Measurements from ENCODE around the gene RPP25. TPM values are rescaled to one million over a fixed set of nuclear protein-coding genes. Genes with fewer than 3 reads are reported as not detected.

The RPP25 gene, protein sequence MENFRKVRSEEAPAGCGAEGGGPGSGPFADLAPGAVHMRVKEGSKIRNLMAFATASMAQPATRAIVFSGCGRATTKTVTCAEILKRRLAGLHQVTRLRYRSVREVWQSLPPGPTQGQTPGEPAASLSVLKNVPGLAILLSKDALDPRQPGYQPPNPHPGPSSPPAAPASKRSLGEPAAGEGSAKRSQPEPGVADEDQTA
- 1 to 10 TPM; 3.5 to 7.8 (median 6.1) TPM for total RNA-seq

DNA sequence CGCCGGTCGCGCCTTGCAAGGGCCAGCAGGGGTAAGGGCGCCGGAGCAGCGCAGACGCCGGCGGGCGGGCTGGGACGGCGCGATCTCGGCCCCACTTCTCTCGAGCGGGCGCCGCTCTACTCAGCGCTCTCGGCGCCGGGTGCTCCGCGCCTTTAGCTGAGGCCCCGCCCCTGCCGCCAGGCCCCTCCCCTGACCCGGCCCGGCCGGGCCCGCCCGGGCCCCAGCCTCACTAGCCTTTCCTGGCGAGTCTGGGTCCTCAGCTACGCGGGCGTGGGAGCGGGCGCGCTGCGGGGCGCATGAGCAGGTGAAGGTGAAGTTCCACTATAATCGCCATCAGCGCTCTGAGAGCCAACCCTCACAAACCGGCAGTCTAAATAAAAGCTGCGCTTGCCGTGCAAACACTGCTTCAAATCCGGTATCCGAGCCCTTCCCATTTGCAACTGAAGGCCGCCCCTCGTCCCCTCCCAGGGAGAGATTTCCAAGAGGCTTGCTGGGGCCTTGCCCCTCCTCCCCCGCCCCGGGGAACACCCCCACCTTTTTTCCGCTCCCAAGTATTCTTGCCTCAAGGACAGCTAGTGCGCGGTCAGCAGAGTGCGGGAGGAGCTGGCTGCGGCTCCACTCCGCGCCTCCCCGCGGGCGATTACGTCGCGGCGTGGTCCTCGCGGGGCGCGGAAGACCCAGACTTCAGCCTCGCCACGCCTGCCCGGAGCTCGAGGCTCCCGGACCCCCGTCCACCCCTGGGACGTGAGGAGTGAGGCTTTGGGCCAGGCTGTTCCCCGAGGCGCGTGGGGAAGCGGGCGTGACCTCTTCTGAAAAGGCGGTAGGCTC is at the start of gene RPP25:
RPP25 (minus strand) TSS at position 125 of the 828 bp plus-strand sequence. CDS start 189 bp downstream, outside the sequence.
- H3K9me3 ChIP-seq = no peaks in the 10 kb centered on the region
- peak; percentile 86 to 90 for DNase-seq (ENCODE audit: low spot score in 2 of 2)
- peak within 1 kb of the TSS; percentile 78 for H3K27ac ChIP-seq
- peaks cover 58% of the 10 kb centered on the region for H3K4me1 ChIP-seq
- no peaks in the 10 kb centered on the region for H3K36me3 ChIP-seq
- H3K27me3 ChIP-seq = peaks cover 16% of the 10 kb centered on the region
- H3K4me3 ChIP-seq = peak within 1 kb of the TSS; percentile 56
- TF ChIP-seq POLR2A (IDR thresholded peaks at IDR 0.05) = no peak
- WGBS = 0% methylated on average over 16 of the region's 83 CpGs

DNA sequence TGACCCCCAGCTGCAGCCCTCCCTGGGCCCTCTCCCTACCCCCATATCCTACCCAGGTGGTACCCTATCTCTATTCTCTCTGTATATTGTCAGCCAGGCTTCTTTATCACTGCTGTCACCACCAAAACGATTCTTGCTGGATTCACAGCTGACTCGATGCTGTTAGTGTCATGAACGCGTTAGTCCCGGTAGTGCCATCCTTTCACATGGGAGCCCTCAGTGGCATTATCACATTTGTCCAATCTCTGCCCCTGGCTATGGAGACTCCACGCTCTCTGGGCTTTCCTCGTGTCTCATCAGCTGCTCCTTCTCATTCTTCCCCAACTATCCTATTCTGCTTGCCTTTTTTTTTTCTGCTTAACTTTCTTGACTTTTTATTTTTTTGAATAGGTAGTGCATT is 45.8 kb upstream of the RPP25 start:
- H3K36me3 ChIP-seq = no peaks in the 10 kb centered on the region
- 65% methylated on average over 7 of the region's 7 CpGs for WGBS
- DNase-seq (ENCODE audit: low spot score in 2 of 2) = no peak
- H3K9me3 ChIP-seq = no peaks in the 10 kb centered on the region
- no peak for TF ChIP-seq EP300 (IDR thresholded peaks at IDR 0.05)
- TF ChIP-seq POLR2A (IDR thresholded peaks at IDR 0.05) = no peak
- no peak for TF ChIP-seq POLR2AphosphoS5 (IDR thresholded peaks at IDR 0.05)
- TF ChIP-seq, protein P1, sequence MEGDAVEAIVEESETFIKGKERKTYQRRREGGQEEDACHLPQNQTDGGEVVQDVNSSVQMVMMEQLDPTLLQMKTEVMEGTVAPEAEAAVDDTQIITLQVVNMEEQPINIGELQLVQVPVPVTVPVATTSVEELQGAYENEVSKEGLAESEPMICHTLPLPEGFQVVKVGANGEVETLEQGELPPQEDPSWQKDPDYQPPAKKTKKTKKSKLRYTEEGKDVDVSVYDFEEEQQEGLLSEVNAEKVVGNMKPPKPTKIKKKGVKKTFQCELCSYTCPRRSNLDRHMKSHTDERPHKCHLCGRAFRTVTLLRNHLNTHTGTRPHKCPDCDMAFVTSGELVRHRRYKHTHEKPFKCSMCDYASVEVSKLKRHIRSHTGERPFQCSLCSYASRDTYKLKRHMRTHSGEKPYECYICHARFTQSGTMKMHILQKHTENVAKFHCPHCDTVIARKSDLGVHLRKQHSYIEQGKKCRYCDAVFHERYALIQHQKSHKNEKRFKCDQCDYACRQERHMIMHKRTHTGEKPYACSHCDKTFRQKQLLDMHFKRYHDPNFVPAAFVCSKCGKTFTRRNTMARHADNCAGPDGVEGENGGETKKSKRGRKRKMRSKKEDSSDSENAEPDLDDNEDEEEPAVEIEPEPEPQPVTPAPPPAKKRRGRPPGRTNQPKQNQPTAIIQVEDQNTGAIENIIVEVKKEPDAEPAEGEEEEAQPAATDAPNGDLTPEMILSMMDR (IDR thresholded peaks at IDR 0.05) = no peak
- H3K4me3 ChIP-seq = no peak overlapping the region
- H3K27me3 ChIP-seq = no peaks in the 10 kb centered on the region
- no peaks in the 10 kb centered on the region for H3K4me1 ChIP-seq
- no peak overlapping the region for H3K27ac ChIP-seq

DNA sequence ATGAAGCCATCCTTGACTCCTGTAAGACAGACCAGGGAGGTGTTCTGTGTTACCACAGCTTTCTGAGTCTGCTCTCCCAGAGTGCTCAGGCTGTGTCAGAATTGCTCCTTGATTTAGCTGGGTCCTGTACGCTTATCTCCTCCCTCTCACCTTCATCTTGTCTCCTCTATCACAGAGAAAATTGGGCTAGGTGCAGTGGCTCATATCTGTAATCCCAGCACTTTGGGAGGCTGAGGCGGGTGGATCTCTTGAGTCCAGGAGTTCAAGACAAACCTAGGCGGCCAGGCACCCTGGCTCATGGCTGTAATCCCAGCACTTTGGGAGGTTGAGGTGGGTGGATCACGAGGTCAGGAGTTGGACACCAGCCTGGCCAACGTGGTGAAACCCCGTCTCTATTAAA is 44.7 kb upstream of the RPP25 start:
- Histone ChIP-seq H3K27me3 (peaks cover 8% of the 10 kb centered on the region), H3K4me3 (no peak overlapping the region), H3K4me1 (peaks cover 2% of the 10 kb centered on the region), H3K27ac (no peak overlapping the region), H3K36me3 (no peaks in the 10 kb centered on the region), H3K9me3 (no peaks in the 10 kb centered on the region)
- 68% methylated on average over 6 of the region's 6 CpGs for WGBS
- no peak for DNase-seq (ENCODE audit: low spot score in 2 of 2)
- TF ChIP-seq POLR2AphosphoS5 (IDR thresholded peaks at IDR 0.05) (no peak), POLR2A (IDR thresholded peaks at IDR 0.05) (no peak), EP300 (IDR thresholded peaks at IDR 0.05) (no peak)
- TF ChIP-seq, protein P1 (IDR thresholded peaks at IDR 0.05) = no peak

DNA sequence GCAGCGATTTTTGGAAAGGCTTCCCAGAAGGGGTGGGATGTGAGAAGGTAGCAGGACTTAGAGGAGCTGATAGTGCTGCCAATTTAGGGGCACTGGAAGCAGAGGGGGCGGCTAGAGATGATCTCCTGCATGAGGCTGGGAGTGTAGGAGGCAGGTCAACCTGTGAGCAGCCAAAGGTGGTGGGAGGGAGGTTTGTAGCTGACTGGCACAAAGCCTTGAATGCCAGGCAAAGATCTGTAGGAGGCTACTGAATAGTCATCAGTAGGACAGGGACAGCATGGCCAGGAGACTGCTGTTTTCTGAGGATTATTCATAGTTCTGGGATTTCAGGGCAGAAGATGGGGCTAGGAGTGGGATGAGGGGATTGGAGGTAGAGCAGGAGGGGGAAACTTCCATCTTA is 41.0 kb upstream of the RPP25 start:
- H3K27me3 ChIP-seq = peaks cover 15% of the 10 kb centered on the region
- TF ChIP-seq EP300 (IDR thresholded peaks at IDR 0.05) (no peak), POLR2A (IDR thresholded peaks at IDR 0.05) (no peak), POLR2AphosphoS5 (IDR thresholded peaks at IDR 0.05) (no peak)
- TF ChIP-seq, protein P1 (IDR thresholded peaks at IDR 0.05) = no peak

DNA sequence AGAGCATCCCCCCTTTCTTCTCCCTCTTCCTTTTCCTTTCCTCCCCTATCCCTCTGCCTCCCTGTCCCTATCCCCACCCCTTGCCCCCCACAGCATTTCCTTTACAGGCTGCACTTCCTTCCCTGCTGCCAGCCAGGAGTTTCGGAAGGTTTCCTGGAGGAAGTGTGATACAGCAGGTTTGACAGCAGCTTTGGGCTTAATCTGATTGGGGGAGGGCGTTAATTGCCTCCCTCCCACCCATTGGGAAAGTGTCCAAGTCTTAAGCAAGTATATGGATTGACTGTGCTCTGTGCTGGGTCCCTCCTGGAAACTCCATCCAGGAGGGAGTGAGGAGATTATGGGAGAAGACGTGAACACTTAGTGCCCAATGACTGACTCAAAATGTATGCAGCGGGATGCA is 40.6 kb upstream of the RPP25 start:
- TF ChIP-seq POLR2AphosphoS5 (IDR thresholded peaks at IDR 0.05) = no peak
- TF ChIP-seq, protein P1 (IDR thresholded peaks at IDR 0.05) = no peak
- TF ChIP-seq POLR2A (IDR thresholded peaks at IDR 0.05) = no peak
- TF ChIP-seq EP300 (IDR thresholded peaks at IDR 0.05) = no peak
- Histone ChIP-seq H3K4me1 (peaks cover 15% of the 10 kb centered on the region), H3K27ac (no peak overlapping the region), H3K4me3 (no peak overlapping the region), H3K27me3 (peaks cover 15% of the 10 kb centered on the region), H3K36me3 (no peaks in the 10 kb centered on the region), H3K9me3 (no peaks in the 10 kb centered on the region)
- no peak for DNase-seq (ENCODE audit: low spot score in 2 of 2)
- 58% methylated on average over 4 of the region's 4 CpGs for WGBS

More for the DNA sequence above, 41.0 kb upstream of the RPP25 start:
- DNase-seq (ENCODE audit: low spot score in 2 of 2) = no peak
- WGBS = 95% methylated on average over 2 of the region's 2 CpGs
- Histone ChIP-seq H3K9me3 (no peaks in the 10 kb centered on the region), H3K4me1 (peaks cover 15% of the 10 kb centered on the region), H3K4me3 (no peak overlapping the region), H3K27ac (no peak overlapping the region), H3K36me3 (no peaks in the 10 kb centered on the region)

Measured in suprapubic skin (tissue), 4 donors.